Measurements from ENCODE around the gene CCDC86. TPM values are rescaled to one million over a fixed set of nuclear protein-coding genes. Genes with fewer than 3 reads are reported as not detected.

Gene CCDC86
- total RNA-seq, 1 experiment from 2014 or later, result 53.5 TPM

DNA sequence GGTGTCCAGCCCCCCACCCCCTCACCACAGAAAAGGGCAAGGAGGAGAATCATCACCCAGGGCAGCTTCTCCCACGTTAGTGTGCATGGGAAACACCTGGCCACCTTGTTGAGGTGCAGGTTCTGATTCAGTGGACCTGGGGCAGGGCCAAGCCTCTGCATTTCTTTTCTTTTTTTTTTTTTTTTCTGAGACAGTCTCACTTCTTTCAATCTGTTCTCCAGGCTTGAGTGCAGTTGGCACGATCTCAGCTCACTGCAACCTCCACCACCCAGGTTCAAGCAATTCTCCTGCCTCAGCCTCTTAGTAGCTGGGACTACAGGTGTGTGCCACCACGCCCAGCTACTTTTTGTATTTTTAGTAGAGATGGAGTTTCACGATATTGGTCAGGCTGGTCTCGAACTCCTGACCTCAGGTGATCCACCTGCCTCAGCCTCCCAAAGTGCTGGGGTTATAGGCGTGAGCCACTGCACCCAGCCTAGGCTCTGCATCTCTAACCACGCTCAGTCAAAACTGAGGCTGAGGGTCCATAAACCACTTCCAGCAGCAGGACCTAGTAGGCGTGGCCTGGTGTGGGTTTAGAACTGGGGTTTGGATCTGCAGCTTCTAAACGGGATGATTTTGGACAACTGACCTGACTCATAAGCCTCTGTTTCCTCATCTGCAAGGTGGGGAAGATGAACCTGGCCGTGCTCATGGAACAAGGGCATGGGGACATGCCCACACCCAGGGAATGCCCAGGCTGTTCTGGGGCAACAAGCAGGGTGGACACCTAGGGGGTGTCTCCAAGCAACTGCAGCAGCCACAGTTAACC, 26.2 kb downstream of the CCDC86 start:
- no peaks in the 10 kb centered on the region for H3K27me3 Mint-ChIP-seq (ENCODE audit: low read depth)
- POLR2A ChIA-PET, result interaction anchor here (0.6 to 0.7 kb wide), 3 partner anchors 69 to 907 kb away, joined by 4 read pairs; no protein-coding TSS in a partner anchor
- TF ChIP-seq, protein P1, sequence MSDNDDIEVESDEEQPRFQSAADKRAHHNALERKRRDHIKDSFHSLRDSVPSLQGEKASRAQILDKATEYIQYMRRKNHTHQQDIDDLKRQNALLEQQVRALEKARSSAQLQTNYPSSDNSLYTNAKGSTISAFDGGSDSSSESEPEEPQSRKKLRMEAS (CRISPR knock-in tag; IDR thresholded peaks at IDR 0.05), result no peak
- TF ChIP-seq ZNF263 (CRISPR knock-in tag; IDR thresholded peaks at IDR 0.05; ENCODE audit: low read depth) (no peak), RELA (CRISPR knock-in tag; IDR thresholded peaks at IDR 0.05; ENCODE audit: borderline replicate concordance) (no peak), NR1H2 (CRISPR knock-in tag; IDR thresholded peaks at IDR 0.05) (no peak), SP1 (CRISPR knock-in tag; conservative IDR thresholded peaks at IDR 0.05) (no peak), SMAD4 (CRISPR knock-in tag; IDR thresholded peaks at IDR 0.05) (no peak), ZNF671 (CRISPR knock-in tag; IDR thresholded peaks at IDR 0.05) (no peak), TEAD4 (CRISPR knock-in tag; IDR thresholded peaks at IDR 0.05) (no peak), ZNF423 (CRISPR knock-in tag; IDR thresholded peaks at IDR 0.05) (no peak)
- TF ChIP-seq, protein P2, sequence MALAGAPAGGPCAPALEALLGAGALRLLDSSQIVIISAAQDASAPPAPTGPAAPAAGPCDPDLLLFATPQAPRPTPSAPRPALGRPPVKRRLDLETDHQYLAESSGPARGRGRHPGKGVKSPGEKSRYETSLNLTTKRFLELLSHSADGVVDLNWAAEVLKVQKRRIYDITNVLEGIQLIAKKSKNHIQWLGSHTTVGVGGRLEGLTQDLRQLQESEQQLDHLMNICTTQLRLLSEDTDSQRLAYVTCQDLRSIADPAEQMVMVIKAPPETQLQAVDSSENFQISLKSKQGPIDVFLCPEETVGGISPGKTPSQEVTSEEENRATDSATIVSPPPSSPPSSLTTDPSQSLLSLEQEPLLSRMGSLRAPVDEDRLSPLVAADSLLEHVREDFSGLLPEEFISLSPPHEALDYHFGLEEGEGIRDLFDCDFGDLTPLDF (CRISPR knock-in tag; IDR thresholded peaks at IDR 0.05), result no peak
- TF ChIP-seq, protein P3, sequence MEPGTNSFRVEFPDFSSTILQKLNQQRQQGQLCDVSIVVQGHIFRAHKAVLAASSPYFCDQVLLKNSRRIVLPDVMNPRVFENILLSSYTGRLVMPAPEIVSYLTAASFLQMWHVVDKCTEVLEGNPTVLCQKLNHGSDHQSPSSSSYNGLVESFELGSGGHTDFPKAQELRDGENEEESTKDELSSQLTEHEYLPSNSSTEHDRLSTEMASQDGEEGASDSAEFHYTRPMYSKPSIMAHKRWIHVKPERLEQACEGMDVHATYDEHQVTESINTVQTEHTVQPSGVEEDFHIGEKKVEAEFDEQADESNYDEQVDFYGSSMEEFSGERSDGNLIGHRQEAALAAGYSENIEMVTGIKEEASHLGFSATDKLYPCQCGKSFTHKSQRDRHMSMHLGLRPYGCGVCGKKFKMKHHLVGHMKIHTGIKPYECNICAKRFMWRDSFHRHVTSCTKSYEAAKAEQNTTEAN (CRISPR knock-in tag; IDR thresholded peaks at IDR 0.05), result no peak
- TF ChIP-seq, protein P4, sequence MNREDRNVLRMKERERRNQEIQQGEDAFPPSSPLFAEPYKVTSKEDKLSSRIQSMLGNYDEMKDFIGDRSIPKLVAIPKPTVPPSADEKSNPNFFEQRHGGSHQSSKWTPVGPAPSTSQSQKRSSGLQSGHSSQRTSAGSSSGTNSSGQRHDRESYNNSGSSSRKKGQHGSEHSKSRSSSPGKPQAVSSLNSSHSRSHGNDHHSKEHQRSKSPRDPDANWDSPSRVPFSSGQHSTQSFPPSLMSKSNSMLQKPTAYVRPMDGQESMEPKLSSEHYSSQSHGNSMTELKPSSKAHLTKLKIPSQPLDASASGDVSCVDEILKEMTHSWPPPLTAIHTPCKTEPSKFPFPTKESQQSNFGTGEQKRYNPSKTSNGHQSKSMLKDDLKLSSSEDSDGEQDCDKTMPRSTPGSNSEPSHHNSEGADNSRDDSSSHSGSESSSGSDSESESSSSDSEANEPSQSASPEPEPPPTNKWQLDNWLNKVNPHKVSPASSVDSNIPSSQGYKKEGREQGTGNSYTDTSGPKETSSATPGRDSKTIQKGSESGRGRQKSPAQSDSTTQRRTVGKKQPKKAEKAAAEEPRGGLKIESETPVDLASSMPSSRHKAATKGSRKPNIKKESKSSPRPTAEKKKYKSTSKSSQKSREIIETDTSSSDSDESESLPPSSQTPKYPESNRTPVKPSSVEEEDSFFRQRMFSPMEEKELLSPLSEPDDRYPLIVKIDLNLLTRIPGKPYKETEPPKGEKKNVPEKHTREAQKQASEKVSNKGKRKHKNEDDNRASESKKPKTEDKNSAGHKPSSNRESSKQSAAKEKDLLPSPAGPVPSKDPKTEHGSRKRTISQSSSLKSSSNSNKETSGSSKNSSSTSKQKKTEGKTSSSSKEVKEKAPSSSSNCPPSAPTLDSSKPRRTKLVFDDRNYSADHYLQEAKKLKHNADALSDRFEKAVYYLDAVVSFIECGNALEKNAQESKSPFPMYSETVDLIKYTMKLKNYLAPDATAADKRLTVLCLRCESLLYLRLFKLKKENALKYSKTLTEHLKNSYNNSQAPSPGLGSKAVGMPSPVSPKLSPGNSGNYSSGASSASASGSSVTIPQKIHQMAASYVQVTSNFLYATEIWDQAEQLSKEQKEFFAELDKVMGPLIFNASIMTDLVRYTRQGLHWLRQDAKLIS (CRISPR knock-in tag; IDR thresholded peaks at IDR 0.05; ENCODE audit: borderline replicate concordance), result no peak
- TF ChIP-seq, protein P5, sequence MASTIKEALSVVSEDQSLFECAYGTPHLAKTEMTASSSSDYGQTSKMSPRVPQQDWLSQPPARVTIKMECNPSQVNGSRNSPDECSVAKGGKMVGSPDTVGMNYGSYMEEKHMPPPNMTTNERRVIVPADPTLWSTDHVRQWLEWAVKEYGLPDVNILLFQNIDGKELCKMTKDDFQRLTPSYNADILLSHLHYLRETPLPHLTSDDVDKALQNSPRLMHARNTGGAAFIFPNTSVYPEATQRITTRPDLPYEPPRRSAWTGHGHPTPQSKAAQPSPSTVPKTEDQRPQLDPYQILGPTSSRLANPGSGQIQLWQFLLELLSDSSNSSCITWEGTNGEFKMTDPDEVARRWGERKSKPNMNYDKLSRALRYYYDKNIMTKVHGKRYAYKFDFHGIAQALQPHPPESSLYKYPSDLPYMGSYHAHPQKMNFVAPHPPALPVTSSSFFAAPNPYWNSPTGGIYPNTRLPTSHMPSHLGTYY (CRISPR knock-in tag; IDR thresholded peaks at IDR 0.05), result no peak
- TF ChIP-seq, protein P6, sequence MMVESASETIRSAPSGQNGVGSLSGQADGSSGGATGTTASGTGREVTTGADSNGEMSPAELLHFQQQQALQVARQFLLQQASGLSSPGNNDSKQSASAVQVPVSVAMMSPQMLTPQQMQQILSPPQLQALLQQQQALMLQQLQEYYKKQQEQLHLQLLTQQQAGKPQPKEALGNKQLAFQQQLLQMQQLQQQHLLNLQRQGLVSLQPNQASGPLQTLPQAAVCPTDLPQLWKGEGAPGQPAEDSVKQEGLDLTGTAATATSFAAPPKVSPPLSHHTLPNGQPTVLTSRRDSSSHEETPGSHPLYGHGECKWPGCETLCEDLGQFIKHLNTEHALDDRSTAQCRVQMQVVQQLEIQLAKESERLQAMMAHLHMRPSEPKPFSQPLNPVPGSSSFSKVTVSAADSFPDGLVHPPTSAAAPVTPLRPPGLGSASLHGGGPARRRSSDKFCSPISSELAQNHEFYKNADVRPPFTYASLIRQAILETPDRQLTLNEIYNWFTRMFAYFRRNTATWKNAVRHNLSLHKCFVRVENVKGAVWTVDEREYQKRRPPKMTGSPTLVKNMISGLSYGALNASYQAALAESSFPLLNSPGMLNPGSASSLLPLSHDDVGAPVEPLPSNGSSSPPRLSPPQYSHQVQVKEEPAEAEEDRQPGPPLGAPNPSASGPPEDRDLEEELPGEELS (CRISPR knock-in tag; IDR thresholded peaks at IDR 0.05), result no peak
- TF ChIP-seq, protein P7, sequence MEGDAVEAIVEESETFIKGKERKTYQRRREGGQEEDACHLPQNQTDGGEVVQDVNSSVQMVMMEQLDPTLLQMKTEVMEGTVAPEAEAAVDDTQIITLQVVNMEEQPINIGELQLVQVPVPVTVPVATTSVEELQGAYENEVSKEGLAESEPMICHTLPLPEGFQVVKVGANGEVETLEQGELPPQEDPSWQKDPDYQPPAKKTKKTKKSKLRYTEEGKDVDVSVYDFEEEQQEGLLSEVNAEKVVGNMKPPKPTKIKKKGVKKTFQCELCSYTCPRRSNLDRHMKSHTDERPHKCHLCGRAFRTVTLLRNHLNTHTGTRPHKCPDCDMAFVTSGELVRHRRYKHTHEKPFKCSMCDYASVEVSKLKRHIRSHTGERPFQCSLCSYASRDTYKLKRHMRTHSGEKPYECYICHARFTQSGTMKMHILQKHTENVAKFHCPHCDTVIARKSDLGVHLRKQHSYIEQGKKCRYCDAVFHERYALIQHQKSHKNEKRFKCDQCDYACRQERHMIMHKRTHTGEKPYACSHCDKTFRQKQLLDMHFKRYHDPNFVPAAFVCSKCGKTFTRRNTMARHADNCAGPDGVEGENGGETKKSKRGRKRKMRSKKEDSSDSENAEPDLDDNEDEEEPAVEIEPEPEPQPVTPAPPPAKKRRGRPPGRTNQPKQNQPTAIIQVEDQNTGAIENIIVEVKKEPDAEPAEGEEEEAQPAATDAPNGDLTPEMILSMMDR (IDR thresholded peaks at IDR 0.05), result no peak
- TF ChIP-seq, protein P8, sequence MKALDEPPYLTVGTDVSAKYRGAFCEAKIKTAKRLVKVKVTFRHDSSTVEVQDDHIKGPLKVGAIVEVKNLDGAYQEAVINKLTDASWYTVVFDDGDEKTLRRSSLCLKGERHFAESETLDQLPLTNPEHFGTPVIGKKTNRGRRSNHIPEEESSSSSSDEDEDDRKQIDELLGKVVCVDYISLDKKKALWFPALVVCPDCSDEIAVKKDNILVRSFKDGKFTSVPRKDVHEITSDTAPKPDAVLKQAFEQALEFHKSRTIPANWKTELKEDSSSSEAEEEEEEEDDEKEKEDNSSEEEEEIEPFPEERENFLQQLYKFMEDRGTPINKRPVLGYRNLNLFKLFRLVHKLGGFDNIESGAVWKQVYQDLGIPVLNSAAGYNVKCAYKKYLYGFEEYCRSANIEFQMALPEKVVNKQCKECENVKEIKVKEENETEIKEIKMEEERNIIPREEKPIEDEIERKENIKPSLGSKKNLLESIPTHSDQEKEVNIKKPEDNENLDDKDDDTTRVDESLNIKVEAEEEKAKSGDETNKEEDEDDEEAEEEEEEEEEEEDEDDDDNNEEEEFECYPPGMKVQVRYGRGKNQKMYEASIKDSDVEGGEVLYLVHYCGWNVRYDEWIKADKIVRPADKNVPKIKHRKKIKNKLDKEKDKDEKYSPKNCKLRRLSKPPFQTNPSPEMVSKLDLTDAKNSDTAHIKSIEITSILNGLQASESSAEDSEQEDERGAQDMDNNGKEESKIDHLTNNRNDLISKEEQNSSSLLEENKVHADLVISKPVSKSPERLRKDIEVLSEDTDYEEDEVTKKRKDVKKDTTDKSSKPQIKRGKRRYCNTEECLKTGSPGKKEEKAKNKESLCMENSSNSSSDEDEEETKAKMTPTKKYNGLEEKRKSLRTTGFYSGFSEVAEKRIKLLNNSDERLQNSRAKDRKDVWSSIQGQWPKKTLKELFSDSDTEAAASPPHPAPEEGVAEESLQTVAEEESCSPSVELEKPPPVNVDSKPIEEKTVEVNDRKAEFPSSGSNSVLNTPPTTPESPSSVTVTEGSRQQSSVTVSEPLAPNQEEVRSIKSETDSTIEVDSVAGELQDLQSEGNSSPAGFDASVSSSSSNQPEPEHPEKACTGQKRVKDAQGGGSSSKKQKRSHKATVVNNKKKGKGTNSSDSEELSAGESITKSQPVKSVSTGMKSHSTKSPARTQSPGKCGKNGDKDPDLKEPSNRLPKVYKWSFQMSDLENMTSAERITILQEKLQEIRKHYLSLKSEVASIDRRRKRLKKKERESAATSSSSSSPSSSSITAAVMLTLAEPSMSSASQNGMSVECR (CRISPR knock-in tag; IDR thresholded peaks at IDR 0.05; ENCODE audit: borderline replicate concordance), result no peak

More for the DNA sequence above, 26.2 kb downstream of the CCDC86 start:
- DNase-seq (ENCODE audit: low spot score) (no peak), ATAC-seq (no peak)
- Mint-ChIP-seq H3K27ac (no peak overlapping the region), H3K4me3 (no peak overlapping the region), H3K9me3 (no peaks in the 10 kb centered on the region), H3K36me3 (no peaks in the 10 kb centered on the region), H3K4me1 (peaks cover 2% of the 10 kb centered on the region)
- CTCF ChIA-PET, result interaction anchor here (0.5 to 7.9 kb wide), 4 partner anchors 13 to 161 kb away, joined by 4 to 44 read pairs (median 10); partner anchors contain the start of gene PTGDR2
